Vagina (tissue), 2 donors: ENCODE data around the gene PALM. TPM values are rescaled to one million over a fixed set of nuclear protein-coding genes. Genes with fewer than 3 reads are reported as not detected.
A peak's percentile ranks its signal among the peaks of the same experiment; 100 is the strongest.

Experiments used
- DNase-seq, 2 donors: peaks; one replicate each; pipeline ENCODE4 v3.0.0-alpha.2; 2017; ENCODE audit errors: extremely low spot score in 2 of 2
- H3K27ac ChIP-seq: fragments of 200-600 bp; sonication (generic); one replicate; pipeline ENCODE4 v1.5.1; 2019
- H3K27me3 ChIP-seq: fragments of 200-600 bp; sonication (generic); one replicate; pipeline ENCODE4 v1.5.1; 2019
- H3K36me3 ChIP-seq, 2 donors: fragments of 200-600 bp; sonication (generic); one replicate each; pipeline ENCODE4 v1.5.1; 2017 to 2019
- H3K4me1 ChIP-seq: fragments of 200-600 bp; sonication (generic); one replicate; pipeline ENCODE4 v1.5.1; 2019
- H3K4me3 ChIP-seq, 2 donors: fragments of 200-600 bp; sonication (generic); 1 replicate in 1 of 2; 2 replicates in 1 of 2; pipeline ENCODE4 v1.5.1; 2016 to 2019
- H3K9me3 ChIP-seq: fragments of 200-600 bp; sonication (generic); one replicate; pipeline ENCODE4 v1.5.1; 2019
- CTCF ChIP-seq, 3 experiments: fragments of 450-650 bp in 2 of 3; fragments of 200-600 bp in 1 of 3; sonication (generic) in 1 of 3; IDR thresholded peaks; one replicate each; pipeline ENCODE4 v1.5.1; 2017 to 2019; ENCODE audit warnings: antibody characterized with exemption in 3 of 3, mild to moderate bottlenecking in 2 of 3, moderate library complexity in 2 of 3
- POLR2A ChIP-seq, 2 donors: fragments of 450-650 bp; IDR thresholded peaks; one replicate each; pipeline ENCODE4 v1.6.1; 2017; ENCODE audit warnings: antibody characterized with exemption in 2 of 2, mild to moderate bottlenecking in 2 of 2, moderate library complexity in 2 of 2
- POLR2AphosphoS5 ChIP-seq, 2 donors: sonication (generic); formaldehyde crosslinking; IDR thresholded peaks; one replicate each; pipeline ENCODE4 v1.9.0; 2017; ENCODE audit warnings: antibody characterized with exemption in 2 of 2, mild to moderate bottlenecking in 2 of 2, low read depth in 1 of 2; ENCODE audit not compliant: insufficient read depth in 1 of 2
- intact Hi-C: fragments of 100-400 bp; cut with DNase I; formaldehyde crosslinking; loops from one replicate; pipeline ENCODE4 v1.15.1; 2023
- total RNA-seq: library from RNA; depleted of rRNA; stranded (reverse); fragments of >200 nt; gene quantifications from one replicate; pipeline ENCODE4 v1.2.3, GENCODE V29; 2016

PALM gene
- total RNA-seq, 1 donor from 2014 or later, result 40.0 TPM

DNA sequence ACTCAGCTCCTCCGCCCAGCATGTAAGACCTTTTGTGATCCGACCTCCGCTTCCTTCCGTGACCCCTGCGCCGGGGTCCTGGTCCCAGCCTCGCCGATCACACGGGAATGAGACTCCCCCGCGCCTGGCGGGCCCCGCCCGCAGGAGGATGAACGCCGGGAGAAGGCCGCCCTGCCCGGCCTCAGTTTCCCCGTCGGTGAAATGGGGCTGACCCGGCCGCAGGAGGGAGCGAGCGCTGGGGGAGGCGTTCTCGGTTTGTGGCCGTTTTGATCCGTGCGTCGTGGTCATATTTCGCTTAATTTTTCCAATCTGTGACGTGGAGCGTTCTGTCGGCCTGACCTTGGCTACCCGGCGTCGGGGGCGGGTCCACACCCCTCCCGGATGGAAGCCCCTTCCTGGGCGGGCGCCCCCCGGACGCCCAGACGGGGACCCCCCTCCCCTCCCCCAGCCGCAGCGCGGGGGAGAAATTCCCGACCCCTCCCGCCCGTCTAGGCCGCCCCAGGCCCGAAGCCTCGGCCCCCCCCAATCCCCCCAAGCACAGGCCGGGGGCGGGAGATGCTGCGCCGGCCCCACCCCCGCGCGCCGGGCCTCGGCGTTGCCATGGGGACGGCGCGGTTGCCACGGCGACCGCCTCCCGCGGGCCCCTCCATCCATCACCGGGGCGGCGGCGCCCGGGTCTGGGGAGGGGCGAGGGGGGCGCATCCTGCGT, 11.1 kb downstream of the PALM start:
- no peaks in the 10 kb centered on the region for H3K27me3 ChIP-seq
- peak overlapping the region; percentile 35 to 54 for H3K4me3 ChIP-seq
- no peaks in the 10 kb centered on the region for H3K36me3 ChIP-seq
- intact Hi-C loops, result no loop called here
- H3K27ac ChIP-seq, result peak overlapping the region; percentile 91
- no peak for DNase-seq
- peaks cover 47% of the 10 kb centered on the region for H3K4me1 ChIP-seq
- TF ChIP-seq CTCF (IDR thresholded peaks at IDR 0.05) (no peak), POLR2A (IDR thresholded peaks at IDR 0.05) (no peak), POLR2AphosphoS5 (IDR thresholded peaks at IDR 0.05; ENCODE audit: insufficient read depth in 1 of 2, low read depth in 1 of 2) (no peak)
- no peaks in the 10 kb centered on the region for H3K9me3 ChIP-seq

- no peak for TF ChIP-seq CTCF (IDR thresholded peaks at IDR 0.05)
- TF ChIP-seq POLR2A (IDR thresholded peaks at IDR 0.05), result no peak
- TF ChIP-seq POLR2AphosphoS5 (IDR thresholded peaks at IDR 0.05; ENCODE audit: insufficient read depth in 1 of 2, low read depth in 1 of 2), result peak in 1 of 2 donors; percentile 23
- intact Hi-C loops, result no loop called here
- Histone ChIP-seq H3K27ac (peak overlapping the region; percentile 91), H3K36me3 (no peaks in the 10 kb centered on the region), H3K4me3 (peak overlapping the region; percentile 35 to 54), H3K27me3 (no peaks in the 10 kb centered on the region), H3K4me1 (peaks cover 47% of the 10 kb centered on the region), H3K9me3 (no peaks in the 10 kb centered on the region)
- no peak for DNase-seq
Measured at GRCh38 chr19:720345-721160, 11.8 kb downstream of the PALM start.

- intact Hi-C loops, result no loop called here
- H3K4me1 ChIP-seq, result peaks cover 41% of the 10 kb centered on the region
- no peaks in the 10 kb centered on the region for H3K36me3 ChIP-seq
- no peaks in the 10 kb centered on the region for H3K9me3 ChIP-seq
- TF ChIP-seq CTCF (IDR thresholded peaks at IDR 0.05), result no peak
- no peak for TF ChIP-seq POLR2A (IDR thresholded peaks at IDR 0.05)
- no peak for TF ChIP-seq POLR2AphosphoS5 (IDR thresholded peaks at IDR 0.05; ENCODE audit: insufficient read depth in 1 of 2, low read depth in 1 of 2)
- DNase-seq, result no peak
- no peak overlapping the region for H3K4me3 ChIP-seq
- H3K27me3 ChIP-seq, result no peaks in the 10 kb centered on the region
- H3K27ac ChIP-seq, result no peak overlapping the region
Measured at GRCh38 chr19:722553-723101, 13.9 kb downstream of the PALM start.

DNA sequence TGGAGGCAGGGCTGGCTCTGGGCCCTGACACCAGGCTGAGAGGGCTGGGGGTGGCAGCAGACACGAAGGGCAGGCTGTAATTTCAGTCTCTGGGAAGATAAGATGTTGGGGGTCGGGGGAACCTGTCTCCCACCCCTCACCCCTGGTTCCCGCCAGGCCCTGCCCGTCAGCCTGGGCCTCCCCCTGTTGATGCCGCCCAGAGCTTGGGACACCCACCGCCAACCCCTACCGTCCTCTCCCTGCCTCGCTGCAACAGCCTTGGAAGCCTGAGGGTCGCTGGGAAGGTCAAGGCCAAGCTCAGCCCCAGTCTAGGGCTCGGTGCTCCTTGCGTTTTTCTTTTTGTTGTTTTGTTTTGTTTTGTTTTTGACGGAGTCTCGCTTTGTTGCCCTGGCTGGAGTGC, 14.5 kb downstream of the PALM start:
- Histone ChIP-seq H3K27ac (no peak overlapping the region), H3K4me1 (peaks cover 35% of the 10 kb centered on the region), H3K36me3 (no peaks in the 10 kb centered on the region), H3K27me3 (no peaks in the 10 kb centered on the region), H3K9me3 (no peaks in the 10 kb centered on the region), H3K4me3 (no peak overlapping the region)
- no peak for DNase-seq
- TF ChIP-seq CTCF (IDR thresholded peaks at IDR 0.05), result no peak
- TF ChIP-seq POLR2A (IDR thresholded peaks at IDR 0.05), result no peak
- TF ChIP-seq POLR2AphosphoS5 (IDR thresholded peaks at IDR 0.05; ENCODE audit: insufficient read depth in 1 of 2, low read depth in 1 of 2), result no peak
- intact Hi-C loops, result no loop called here
